CD8-positive, alpha-beta memory T cell (primary cell): ENCODE measurements around the gene STMN3. TPM values are rescaled to one million over a fixed set of nuclear protein-coding genes. Genes with fewer than 3 reads are reported as not detected.
"Not testable (repeated sequence)": the region's sequence is repeated elsewhere in the genome, so short reads cannot be mapped to it uniquely, and the experiment has no call there.

ENCODE experiments used
- CTCF ChIA-PET: fragments of 350-600 bp; sonication (Branson Sonifier 250); formaldehyde crosslinking; loops from one replicate; lab custom pipeline; 2021; ENCODE audit warnings: antibody characterized with exemption; lab: Charles Lee
- POLR2A ChIA-PET: fragments of 350-600 bp; sonication (Branson Sonifier 250); formaldehyde crosslinking; loops from one replicate; lab custom pipeline; 2021; ENCODE audit warnings: antibody characterized with exemption; lab: Charles Lee
- DNase-seq, 5 donors: peaks; one replicate each; pipeline versions ENCODE4 v3.0.0 to v3.0.0-alpha.2; 2020 to 2022; ENCODE audit warnings: mixed read lengths in 1 of 5
- H3K27ac ChIP-seq: one replicate; pipeline ENCODE4 v1.7.0; 2013; ENCODE audit warnings: low read depth, mild to moderate bottlenecking, low read length, moderate library complexity
- H3K27me3 ChIP-seq: 2 replicates; pipeline ENCODE4 v1.7.0; 2013; ENCODE audit warnings: low read length, mild to moderate bottlenecking; ENCODE audit not compliant: insufficient read depth, poor library complexity, severe bottlenecking
- H3K36me3 ChIP-seq: 2 replicates; pipeline ENCODE4 v1.7.0; 2013; ENCODE audit warnings: mild to moderate bottlenecking, low read length, moderate library complexity; ENCODE audit not compliant: insufficient read depth
- H3K4me1 ChIP-seq: 2 replicates; pipeline ENCODE4 v1.7.0; 2013; ENCODE audit warnings: mild to moderate bottlenecking, low read length, moderate library complexity; ENCODE audit not compliant: insufficient read depth
- H3K4me3 ChIP-seq: 2 replicates; pipeline ENCODE4 v1.7.0; 2013; ENCODE audit warnings: mild to moderate bottlenecking, low read length
- H3K9me3 ChIP-seq: 2 replicates; pipeline ENCODE4 v1.7.0; 2013; ENCODE audit warnings: mild to moderate bottlenecking, low read length
- H3K27ac Mint-ChIP-seq, 8 donors: one replicate each; pipeline ENCODE4 v1.8.0; 2020 to 2021; ENCODE audit warnings: mixed read lengths in 8 of 8, mild to moderate bottlenecking in 6 of 8, inconsistent platforms in 3 of 8, moderate library complexity in 3 of 8
- H3K27me3 Mint-ChIP-seq, 2 donors: one replicate each; pipeline ENCODE4 v1.8.0; 2020 to 2021; ENCODE audit warnings: mixed read lengths in 2 of 2, mild to moderate bottlenecking in 1 of 2, moderate library complexity in 1 of 2
- H3K36me3 Mint-ChIP-seq, 3 donors: one replicate each; pipeline ENCODE4 v1.8.0; 2020 to 2021; ENCODE audit warnings: mixed read lengths in 3 of 3, inconsistent platforms in 1 of 3, mild to moderate bottlenecking in 1 of 3
- H3K4me1 Mint-ChIP-seq, 3 donors: one replicate each; pipeline ENCODE4 v1.8.0; 2020 to 2021; ENCODE audit warnings: mixed read lengths in 3 of 3, inconsistent platforms in 1 of 3, mild to moderate bottlenecking in 1 of 3
- H3K4me3 Mint-ChIP-seq, 7 donors: one replicate each; pipeline ENCODE4 v1.8.0; 2020 to 2021; ENCODE audit warnings: mixed read lengths in 7 of 7, mild to moderate bottlenecking in 6 of 7, moderate library complexity in 4 of 7, inconsistent platforms in 2 of 7
- H3K9me3 Mint-ChIP-seq, 5 donors: one replicate each; pipeline ENCODE4 v1.8.0; 2020 to 2022; ENCODE audit warnings: mixed read lengths in 5 of 5, mild to moderate bottlenecking in 3 of 5, moderate library complexity in 2 of 5, inconsistent platforms in 1 of 5
- polyA plus RNA-seq: library from polyadenylated mRNA; unstranded; fragments of 300-500 nt; fragmentation: Illumina TruSeq; gene quantifications from one replicate; pipeline ENCODE4 v1.2.3, GENCODE V29; 2021
- total RNA-seq, 2 experiments: library from RNA; stranded (reverse); gene quantifications; one replicate each; pipeline ENCODE4 v1.2.3, GENCODE V29; 2021

Gene STMN3
- total and polyA plus RNA-seq, 3 experiments from 2014 or later = 21.0 to 24.7 (median 21.6) TPM

GRCh38 chr20:63643946-63644345, 9.3 kb downstream of the STMN3 start:
- Mint-ChIP-seq H3K9me3 (no peaks in the 10 kb centered on the region), H3K27me3 (no peaks in the 10 kb centered on the region), H3K36me3 (peaks cover 0 to 25% (median 4%) of the 10 kb centered on the region in 3 donors), H3K4me1 (peaks cover 11 to 30% (median 12%) of the 10 kb centered on the region in 3 donors), H3K27ac (peak overlapping the region in 1 of 8 donors; percentile 56), H3K4me3 (peak overlapping the region in 1 of 7 donors; percentile 81)
- no peak overlapping the region for H3K4me3 ChIP-seq
- DNase-seq = no peak
- ChIA-PET POLR2A (no interaction called here), CTCF (interaction anchor here (1.7 to 2.6 kb wide), 2 partner anchors 19 to 106 kb away, joined by 5 to 17 read pairs; partner anchors contain the start of gene PTK6)
- H3K27ac ChIP-seq = no peak overlapping the region
- no peaks in the 10 kb centered on the region for H3K9me3 ChIP-seq
- H3K4me1 ChIP-seq = peaks cover 8% of the 10 kb centered on the region
- no peaks in the 10 kb centered on the region for H3K27me3 ChIP-seq
- H3K36me3 ChIP-seq = no peaks in the 10 kb centered on the region

GRCh38 chr20:63643499-63643898, 9.7 kb downstream of the STMN3 start:
- peak overlapping the region in 6 of 7 donors; percentile 23 to 81 (median 71) for H3K4me3 Mint-ChIP-seq
- Histone ChIP-seq H3K4me1 (peaks cover 9% of the 10 kb centered on the region), H3K27me3 (no peaks in the 10 kb centered on the region), H3K9me3 (no peaks in the 10 kb centered on the region), H3K27ac (no peak overlapping the region), H3K36me3 (no peaks in the 10 kb centered on the region), H3K4me3 (no peak overlapping the region)
- peaks cover 16 to 29% (median 16%) of the 10 kb centered on the region in 3 donors for H3K4me1 Mint-ChIP-seq
- no peaks in the 10 kb centered on the region for H3K27me3 Mint-ChIP-seq
- ChIA-PET CTCF (interaction anchor here (1.7 to 2.6 kb wide), 3 partner anchors 19 to 106 kb away, joined by 5 to 17 read pairs (median 11); partner anchors contain the start of gene PTK6), POLR2A (interaction anchor here (2.0 kb wide), 1 partner anchor 10 kb away, joined by 8 read pairs; the partner anchor contains the start of gene STMN3)
- H3K27ac Mint-ChIP-seq = peak overlapping the region in 2 of 8 donors; percentile 40 to 87
- DNase-seq = no peak
- H3K36me3 Mint-ChIP-seq = peaks cover 0 to 22% (median 4%) of the 10 kb centered on the region in 3 donors
- H3K9me3 Mint-ChIP-seq = no peaks in the 10 kb centered on the region

GRCh38 chr20:63642527-63643247, 10.5 kb downstream of the STMN3 start:
- H3K27ac Mint-ChIP-seq = peak overlapping the region in 5 of 8 donors; percentile 34 to 96 (median 87)
- no peak overlapping the region for H3K4me3 ChIP-seq
- DNase-seq = peak in 1 of 5 donors; percentile 58
- H3K36me3 ChIP-seq = no peaks in the 10 kb centered on the region
- no peaks in the 10 kb centered on the region for H3K27me3 ChIP-seq
- H3K4me1 Mint-ChIP-seq = peaks cover 20 to 32% (median 23%) of the 10 kb centered on the region in 3 donors
- no peaks in the 10 kb centered on the region for H3K27me3 Mint-ChIP-seq
- peaks cover 17% of the 10 kb centered on the region for H3K4me1 ChIP-seq
- no peaks in the 10 kb centered on the region for H3K9me3 Mint-ChIP-seq
- POLR2A ChIA-PET = interaction anchor here (0.6 to 5.7 kb wide), 6 partner anchors 9 to 105 kb away, joined by 3 to 110 read pairs (median 12); partner anchors contain the start of genes GMEB2, PTK6, RTEL1 and STMN3
- peaks cover 0 to 23% (median 6%) of the 10 kb centered on the region in 3 donors for H3K36me3 Mint-ChIP-seq
- peak overlapping the region; percentile 55 to 87 (median 72) for H3K4me3 Mint-ChIP-seq
- H3K27ac ChIP-seq = peak overlapping the region; percentile 47
- CTCF ChIA-PET = interaction anchor here (0.7 to 2.6 kb wide), 26 partner anchors 11 to 338 kb away, joined by 3 to 22 read pairs (median 8); partner anchors contain the start of genes ARFRP1, GMEB2, HELZ2 and LIME1
- H3K9me3 ChIP-seq = no peaks in the 10 kb centered on the region

GRCh38 chr20:63641792-63642523, 11.3 kb downstream of the STMN3 start:
- peak; percentile 94 to 99 (median 96) for DNase-seq
- ChIA-PET POLR2A (interaction anchor here (0.6 to 5.7 kb wide), 17 partner anchors 10 to 436 kb away, joined by 3 to 110 read pairs (median 4); partner anchors contain the start of genes GMEB2, LIME1, PPDPF and PTK6), CTCF (interaction anchor here (0.7 to 2.6 kb wide), 28 partner anchors 10 to 339 kb away, joined by 3 to 22 read pairs (median 8); partner anchors contain the start of genes ARFRP1, GMEB2, HELZ2 and LIME1)
- no peaks in the 10 kb centered on the region for H3K36me3 ChIP-seq
- Mint-ChIP-seq H3K27ac (peak overlapping the region in 4 of 8 donors; percentile 74 to 96 (median 80)), H3K27me3 (no peaks in the 10 kb centered on the region), H3K36me3 (peaks cover 0 to 23% (median 6%) of the 10 kb centered on the region in 3 donors), H3K4me1 (peaks cover 25 to 38% (median 29%) of the 10 kb centered on the region in 3 donors), H3K4me3 (peak overlapping the region; percentile 41 to 95 (median 82)), H3K9me3 (no peaks in the 10 kb centered on the region)
- H3K4me3 ChIP-seq = peak overlapping the region; percentile 82
- H3K27ac ChIP-seq = peak overlapping the region; percentile 79
- H3K27me3 ChIP-seq = no peaks in the 10 kb centered on the region
- peaks cover 25% of the 10 kb centered on the region for H3K4me1 ChIP-seq
- H3K9me3 ChIP-seq = no peaks in the 10 kb centered on the region

- CTCF ChIA-PET = interaction anchor here (0.7 to 2.6 kb wide), 25 partner anchors 10 to 339 kb away, joined by 3 to 22 read pairs (median 8); partner anchors contain the start of genes ARFRP1, GMEB2, HELZ2 and LIME1
- H3K27ac Mint-ChIP-seq = peak overlapping the region in 4 of 8 donors; percentile 73 to 96 (median 84)
- H3K4me1 ChIP-seq = peaks cover 30% of the 10 kb centered on the region
Observed at GRCh38 chr20:63641146-63641791, 12.0 kb downstream of the STMN3 start.

GRCh38 chr20:63640686-63641085, 12.5 kb downstream of the STMN3 start:
- H3K4me1 Mint-ChIP-seq = peaks cover 30 to 43% (median 35%) of the 10 kb centered on the region in 3 donors
- DNase-seq = peak in 1 of 5 donors; percentile 57
- not testable (repeated sequence) for H3K27me3 Mint-ChIP-seq, H3K27me3 ChIP-seq, H3K9me3 Mint-ChIP-seq, H3K9me3 ChIP-seq, H3K36me3 ChIP-seq
- peak overlapping the region in 7 of 8 donors; percentile 55 to 100 (median 81) for H3K27ac Mint-ChIP-seq
- peak overlapping the region; percentile 56 for H3K27ac ChIP-seq
- H3K4me3 Mint-ChIP-seq = peak overlapping the region; percentile 92 to 95 (median 94)
- CTCF ChIA-PET = interaction anchor here (1.2 to 2.4 kb wide), 2 partner anchors 13 to 24 kb away, joined by 4 to 14 read pairs; partner anchors contain the start of gene GMEB2
- H3K36me3 Mint-ChIP-seq = peaks cover 0 to 20% (median 4%) of the 10 kb centered on the region in 3 donors
- H3K4me3 ChIP-seq = peak overlapping the region; percentile 75
- POLR2A ChIA-PET = interaction anchor here (1.4 to 5.7 kb wide), 3 partner anchors 9 to 120 kb away, joined by 10 to 110 read pairs (median 16); partner anchors contain the start of genes GMEB2 and PPDPF
- peaks cover 34% of the 10 kb centered on the region for H3K4me1 ChIP-seq

More at GRCh38 chr20:63641146-63641791, 12.0 kb downstream of the STMN3 start:
- Mint-ChIP-seq H3K4me3 (peak overlapping the region; percentile 73 to 95 (median 83)), H3K9me3 (no peaks in the 10 kb centered on the region), H3K27me3 (no peaks in the 10 kb centered on the region), H3K4me1 (peaks cover 27 to 42% (median 31%) of the 10 kb centered on the region in 3 donors), H3K36me3 (peaks cover 0 to 23% (median 6%) of the 10 kb centered on the region in 3 donors)
- H3K36me3 ChIP-seq = no peaks in the 10 kb centered on the region
- H3K27me3 ChIP-seq = no peaks in the 10 kb centered on the region
- peak overlapping the region; percentile 79 for H3K27ac ChIP-seq
- H3K4me3 ChIP-seq = peak overlapping the region; percentile 82
- POLR2A ChIA-PET = interaction anchor here (0.6 to 5.7 kb wide), 16 partner anchors 9 to 437 kb away, joined by 3 to 110 read pairs (median 4); partner anchors contain the start of genes GMEB2, LIME1, PPDPF and PTK6
- no peaks in the 10 kb centered on the region for H3K9me3 ChIP-seq
- DNase-seq = peak; percentile 48 to 79 (median 64)
